ENCODE data around the gene PARP1.

PARP1 gene

DNA sequence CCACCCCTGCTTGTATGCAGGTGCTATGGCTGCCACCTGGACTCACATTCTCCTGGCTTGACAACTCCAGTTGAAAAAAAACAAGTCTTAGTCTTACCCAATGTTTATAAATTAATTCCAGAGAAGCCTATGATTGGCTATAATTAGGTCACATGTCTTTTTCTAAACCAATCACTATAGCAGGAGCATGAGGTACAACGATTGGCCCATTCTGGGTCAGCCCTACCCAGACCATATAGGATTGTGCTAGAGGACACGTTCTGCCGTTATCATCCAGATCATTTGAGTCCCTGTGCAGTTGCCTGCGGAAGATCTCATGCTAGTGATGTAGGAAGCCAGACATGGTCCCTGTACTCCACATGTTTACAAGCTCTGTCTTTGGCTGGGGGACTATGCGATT lies 41.9 kb upstream of the PARP1 start:
- TF ChIP-seq, protein P1, sequence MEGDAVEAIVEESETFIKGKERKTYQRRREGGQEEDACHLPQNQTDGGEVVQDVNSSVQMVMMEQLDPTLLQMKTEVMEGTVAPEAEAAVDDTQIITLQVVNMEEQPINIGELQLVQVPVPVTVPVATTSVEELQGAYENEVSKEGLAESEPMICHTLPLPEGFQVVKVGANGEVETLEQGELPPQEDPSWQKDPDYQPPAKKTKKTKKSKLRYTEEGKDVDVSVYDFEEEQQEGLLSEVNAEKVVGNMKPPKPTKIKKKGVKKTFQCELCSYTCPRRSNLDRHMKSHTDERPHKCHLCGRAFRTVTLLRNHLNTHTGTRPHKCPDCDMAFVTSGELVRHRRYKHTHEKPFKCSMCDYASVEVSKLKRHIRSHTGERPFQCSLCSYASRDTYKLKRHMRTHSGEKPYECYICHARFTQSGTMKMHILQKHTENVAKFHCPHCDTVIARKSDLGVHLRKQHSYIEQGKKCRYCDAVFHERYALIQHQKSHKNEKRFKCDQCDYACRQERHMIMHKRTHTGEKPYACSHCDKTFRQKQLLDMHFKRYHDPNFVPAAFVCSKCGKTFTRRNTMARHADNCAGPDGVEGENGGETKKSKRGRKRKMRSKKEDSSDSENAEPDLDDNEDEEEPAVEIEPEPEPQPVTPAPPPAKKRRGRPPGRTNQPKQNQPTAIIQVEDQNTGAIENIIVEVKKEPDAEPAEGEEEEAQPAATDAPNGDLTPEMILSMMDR (IDR thresholded peaks at IDR 0.05; ENCODE audit: low read depth, low read length, missing control alignments): no peak
- H3K4me3 ChIP-seq (replicated peaks; ENCODE audit: low read depth, low read length): no peak overlapping the region
- DNase-seq (ENCODE audit: extremely low read depth, low read depth): no peak

DNA sequence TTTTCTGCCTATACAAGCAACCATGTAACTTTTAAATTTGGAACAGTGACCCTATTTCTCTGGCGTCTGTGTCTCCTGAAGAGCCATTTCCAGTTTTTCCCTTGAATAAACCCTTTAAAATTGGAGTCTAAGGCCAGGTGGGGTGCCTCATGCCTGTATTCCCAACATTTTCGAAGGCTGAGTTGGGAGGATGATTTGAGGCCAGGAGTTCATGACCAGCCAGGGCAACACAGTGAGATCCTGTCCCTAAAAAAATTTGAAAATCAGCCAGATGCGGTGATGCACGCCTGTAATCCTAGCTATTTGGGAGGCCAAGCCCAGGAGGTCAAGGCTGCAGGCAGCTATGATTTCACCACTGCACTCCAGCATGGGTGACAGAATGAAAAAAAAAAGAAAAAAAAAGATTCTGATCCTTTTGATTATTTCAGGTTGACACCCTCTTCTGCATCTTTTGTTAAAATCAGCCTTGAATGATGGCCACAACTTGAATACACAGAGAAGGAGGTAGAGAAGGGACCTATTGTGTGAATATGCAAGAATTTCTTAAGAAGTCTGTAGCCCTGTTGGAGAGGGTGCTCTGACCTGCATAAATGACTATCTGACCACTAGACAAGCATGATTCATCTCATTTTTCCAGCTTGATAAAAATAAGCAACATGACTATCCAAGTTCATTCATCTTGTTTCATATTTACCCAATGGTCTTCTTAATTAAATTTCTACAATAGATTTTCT lies 40.2 kb upstream of the PARP1 start:
- TF ChIP-seq, protein P1 (IDR thresholded peaks at IDR 0.05; ENCODE audit: low read depth, low read length, missing control alignments): no peak
- no peak for DNase-seq (ENCODE audit: extremely low read depth, low read depth)
- no peak overlapping the region for H3K4me3 ChIP-seq (replicated peaks; ENCODE audit: low read depth, low read length)

DNA sequence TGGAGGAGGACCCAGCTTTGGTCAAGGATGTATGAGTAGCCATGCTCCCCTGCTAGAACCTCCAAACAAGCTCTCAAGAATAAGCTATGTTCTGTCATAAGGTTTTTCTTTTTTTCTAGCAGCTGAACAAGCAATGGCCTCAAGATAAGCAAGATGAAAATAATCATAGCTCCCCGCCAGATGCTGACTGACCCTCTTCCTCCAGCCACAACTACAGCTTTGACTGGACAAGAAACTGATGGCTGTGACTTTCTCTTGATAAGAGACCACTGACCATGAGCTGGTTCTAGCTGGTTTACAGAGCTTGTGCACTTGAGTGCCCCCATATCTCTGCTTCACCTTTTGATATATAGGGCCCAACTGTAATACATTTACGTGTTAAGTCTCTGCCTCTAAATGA lies 38.2 kb upstream of the PARP1 start:
- DNase-seq (ENCODE audit: extremely low read depth, low read depth): no peak

DNA sequence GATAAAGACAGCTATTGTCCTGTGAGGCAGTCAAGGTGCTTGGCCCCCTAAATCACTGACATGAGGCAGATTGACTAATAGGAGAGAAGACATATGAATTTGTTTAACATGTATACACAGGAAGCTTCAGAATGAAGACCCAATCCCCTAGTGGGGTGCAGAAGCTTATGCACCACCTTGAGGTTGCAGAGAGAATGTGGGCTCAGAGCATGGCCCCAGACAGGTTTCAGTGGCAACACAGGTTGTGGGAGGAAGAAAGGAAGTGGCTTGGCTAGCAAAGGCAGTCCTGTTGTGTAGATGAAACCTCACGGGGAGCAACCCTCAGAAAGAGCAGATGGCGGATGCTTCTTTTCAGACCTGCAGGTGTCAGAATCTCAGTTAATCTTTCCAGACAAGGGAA lies 37.0 kb upstream of the PARP1 start:
- no peak for DNase-seq (ENCODE audit: extremely low read depth, low read depth)
- no peak overlapping the region for H3K4me3 ChIP-seq (replicated peaks; ENCODE audit: low read depth, low read length)
- TF ChIP-seq, protein P1 (IDR thresholded peaks at IDR 0.05; ENCODE audit: low read depth, low read length, missing control alignments): no peak

More for the DNA sequence above, 38.2 kb upstream of the PARP1 start:
- H3K4me3 ChIP-seq (replicated peaks; ENCODE audit: low read depth, low read length): no peak overlapping the region
- TF ChIP-seq, protein P1 (IDR thresholded peaks at IDR 0.05; ENCODE audit: low read depth, low read length, missing control alignments): no peak

DNA sequence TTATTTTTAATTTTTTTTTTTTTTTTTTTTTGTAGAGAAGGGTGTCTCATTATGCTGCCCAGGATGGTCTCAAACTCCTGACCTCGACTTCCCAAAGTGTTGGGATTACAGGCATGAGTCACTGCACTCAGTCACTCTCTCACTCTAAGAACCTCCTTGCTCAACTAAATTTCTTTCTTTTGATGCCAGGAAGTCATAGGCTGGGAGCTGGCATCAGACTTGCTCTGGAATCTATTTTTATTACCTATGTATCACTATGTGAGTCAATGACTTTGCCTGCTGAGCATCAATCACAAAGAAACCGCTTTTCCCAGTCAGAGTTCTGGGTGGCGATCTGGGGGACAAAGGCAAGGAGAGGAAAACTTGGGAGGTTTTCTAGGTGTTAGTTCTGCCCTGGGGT lies 35.5 kb upstream of the PARP1 start:
- no peak for DNase-seq (ENCODE audit: extremely low read depth, low read depth)
- TF ChIP-seq, protein P1 (IDR thresholded peaks at IDR 0.05; ENCODE audit: low read depth, low read length, missing control alignments): no peak
- no peak overlapping the region for H3K4me3 ChIP-seq (replicated peaks; ENCODE audit: low read depth, low read length)

DNA sequence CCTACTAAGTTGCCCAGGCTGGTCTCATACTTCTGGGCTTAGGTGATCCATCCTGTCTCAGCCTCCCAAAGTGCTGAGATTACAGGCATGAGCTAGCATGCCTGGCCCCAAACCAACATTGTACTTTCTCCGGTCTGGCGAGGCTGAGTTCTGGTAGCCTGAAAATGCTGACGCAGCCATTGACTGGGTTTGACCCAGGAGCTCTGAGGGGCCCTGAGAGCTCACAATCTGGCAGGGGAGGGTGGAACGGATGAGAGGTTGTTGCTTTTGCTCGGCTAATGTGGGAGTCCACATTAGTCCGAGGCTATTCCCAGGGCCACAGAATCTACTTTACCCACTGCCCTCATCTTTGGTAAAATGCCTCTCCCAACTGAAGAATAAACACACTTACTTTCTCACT lies 35.1 kb upstream of the PARP1 start:
- DNase-seq (ENCODE audit: extremely low read depth, low read depth): no peak
- TF ChIP-seq, protein P1 (IDR thresholded peaks at IDR 0.05; ENCODE audit: low read depth, low read length, missing control alignments): no peak
- H3K4me3 ChIP-seq (replicated peaks; ENCODE audit: low read depth, low read length): no peak overlapping the region

DNA sequence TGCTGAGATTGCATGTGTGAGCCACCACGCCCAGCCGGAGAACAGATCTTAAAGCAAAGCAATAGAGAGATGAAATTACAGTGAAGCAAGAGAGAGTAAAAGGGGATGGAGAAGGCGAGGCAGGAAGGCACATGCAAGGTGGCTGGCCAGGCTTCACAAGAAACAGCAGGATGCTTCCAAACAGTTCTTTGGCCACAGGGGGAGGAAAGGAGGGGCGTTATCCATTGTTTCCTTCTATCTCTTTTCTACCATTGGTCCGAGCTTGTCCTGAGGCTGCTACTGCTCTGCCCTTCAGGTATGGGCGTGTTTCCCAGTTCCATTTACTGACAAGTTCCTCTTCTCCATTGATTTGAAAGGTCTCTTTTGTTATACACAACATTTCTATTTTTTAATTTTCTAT lies 33.7 kb upstream of the PARP1 start:
- no peak for DNase-seq (ENCODE audit: extremely low read depth, low read depth)
- TF ChIP-seq, protein P1 (IDR thresholded peaks at IDR 0.05; ENCODE audit: low read depth, low read length, missing control alignments): no peak
- no peak overlapping the region for H3K4me3 ChIP-seq (replicated peaks; ENCODE audit: low read depth, low read length)
